Fibroblast of pulmonary artery (primary cell): ENCODE results near the gene DNAJC1.

Experiments used
- DNase-seq: peaks from one replicate; pipeline ENCODE4 v3.0.0-alpha.2; 2010; ENCODE audit warnings: low read depth
- H3K4me3 ChIP-seq: replicated peaks from 2 replicates; pipeline ENCODE4 v1.5.1; 2011; ENCODE audit warnings: low read depth, mild to moderate bottlenecking, control low read depth, low read length, moderate library complexity
- CTCF ChIP-seq: IDR thresholded peaks from 2 replicates; pipeline ENCODE4 v1.5.1; 2011; ENCODE audit warnings: mild to moderate bottlenecking, control low read depth, low read length, inconsistent platforms; ENCODE audit errors: missing control alignments

The DNAJC1 gene

GRCh38 chr10:21764466-21765189 lies 238.9 kb downstream of the DNAJC1 start:
- no peak for TF ChIP-seq CTCF

GRCh38 chr10:21760332-21760731 lies 243.2 kb downstream of the DNAJC1 start:
- no peak for DNase-seq
- no peak for TF ChIP-seq CTCF
- H3K4me3 ChIP-seq: no peak overlapping the region

More at GRCh38 chr10:21764466-21765189, 238.9 kb downstream of the DNAJC1 start:
- no peak overlapping the region for H3K4me3 ChIP-seq
- DNase-seq: no peak

- no peak for DNase-seq
These were observed 244.3 kb downstream of the DNAJC1 start for GRCh38 chr10:21759232-21759631.

GRCh38 chr10:21758696-21759095 lies 244.8 kb downstream of the DNAJC1 start:
- H3K4me3 ChIP-seq: no peak overlapping the region
- TF ChIP-seq CTCF: no peak
- DNase-seq: no peak

More at GRCh38 chr10:21759232-21759631, 244.3 kb downstream of the DNAJC1 start:
- no peak for TF ChIP-seq CTCF
- H3K4me3 ChIP-seq: no peak overlapping the region

GRCh38 chr10:21758239-21758638 lies 245.3 kb downstream of the DNAJC1 start:
- TF ChIP-seq CTCF: no peak
- H3K4me3 ChIP-seq: no peak overlapping the region
- no peak for DNase-seq

GRCh38 chr10:21757185-21757901 lies 246.2 kb downstream of the DNAJC1 start:
- DNase-seq: peak; percentile 8
- no peak overlapping the region for H3K4me3 ChIP-seq
- no peak for TF ChIP-seq CTCF
